ENCODE results near the gene DAGLA.

DAGLA gene

DNA sequence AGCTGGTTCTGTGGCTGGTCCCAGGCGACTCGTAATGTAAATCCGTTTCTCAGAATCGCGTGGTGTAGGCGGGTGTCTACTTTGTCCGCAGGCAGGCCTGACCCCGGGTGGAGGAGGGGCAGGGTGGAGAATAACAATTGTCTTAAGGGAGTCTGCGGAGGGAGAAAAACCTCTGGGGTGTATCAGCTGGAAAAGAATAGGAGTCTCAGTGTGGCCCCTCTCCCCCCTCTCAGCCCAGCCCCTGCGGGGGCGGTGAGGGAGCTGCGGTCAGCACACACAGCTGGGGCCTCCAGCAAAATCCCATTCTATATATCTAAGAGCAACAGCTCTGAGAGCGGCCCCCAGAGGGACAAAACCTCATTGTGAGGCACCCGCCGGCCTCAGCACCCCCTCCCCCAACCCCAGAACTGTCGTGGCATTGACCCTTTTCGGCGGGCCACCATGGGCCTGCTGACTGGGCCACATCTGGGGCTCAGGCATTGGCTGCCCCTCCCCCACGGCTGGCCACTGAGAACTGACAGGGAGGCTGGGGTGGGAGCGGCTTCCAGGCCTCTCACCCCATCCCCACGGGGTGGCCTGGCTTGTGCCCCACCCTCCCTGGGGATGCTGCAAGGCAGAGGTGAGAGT, 69.5 kb downstream of the DAGLA start:
- no peak for DNase-seq

DNA sequence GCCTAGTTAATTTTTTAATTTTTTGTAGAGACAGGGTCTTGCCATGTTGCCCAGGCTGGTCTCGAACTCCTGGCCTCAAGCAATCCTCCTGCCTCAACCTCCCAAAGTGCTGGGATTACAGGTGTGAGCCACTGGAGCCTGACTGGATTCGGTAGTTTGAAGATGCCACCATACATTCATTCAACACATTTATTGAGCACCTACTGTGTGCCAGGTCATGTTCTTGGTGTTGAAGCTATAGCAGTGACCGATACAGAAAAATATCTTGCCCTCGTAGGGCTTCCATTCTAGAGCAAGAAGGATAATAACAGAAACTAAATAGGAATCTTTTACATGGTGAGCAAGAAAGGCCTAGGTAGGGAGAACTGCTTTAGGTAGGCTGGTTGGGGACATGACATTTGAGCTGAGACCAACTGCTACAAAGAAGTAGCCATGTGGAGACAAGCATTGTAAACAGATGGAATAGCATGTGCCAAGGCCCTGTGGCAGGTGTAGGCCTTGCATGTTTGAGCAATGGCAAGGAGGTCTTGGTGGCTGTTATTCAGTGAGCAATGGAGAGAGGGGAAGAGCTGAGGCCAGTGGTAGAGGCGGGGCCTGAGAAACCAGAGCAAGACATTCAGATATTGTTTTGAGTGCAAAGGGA, 70.6 kb downstream of the DAGLA start:
- DNase-seq: no peak

- DNase-seq: no peak
These were observed 71.2 kb downstream of the DAGLA start for GRCh38 chr11:61751384-61751783.

DNA sequence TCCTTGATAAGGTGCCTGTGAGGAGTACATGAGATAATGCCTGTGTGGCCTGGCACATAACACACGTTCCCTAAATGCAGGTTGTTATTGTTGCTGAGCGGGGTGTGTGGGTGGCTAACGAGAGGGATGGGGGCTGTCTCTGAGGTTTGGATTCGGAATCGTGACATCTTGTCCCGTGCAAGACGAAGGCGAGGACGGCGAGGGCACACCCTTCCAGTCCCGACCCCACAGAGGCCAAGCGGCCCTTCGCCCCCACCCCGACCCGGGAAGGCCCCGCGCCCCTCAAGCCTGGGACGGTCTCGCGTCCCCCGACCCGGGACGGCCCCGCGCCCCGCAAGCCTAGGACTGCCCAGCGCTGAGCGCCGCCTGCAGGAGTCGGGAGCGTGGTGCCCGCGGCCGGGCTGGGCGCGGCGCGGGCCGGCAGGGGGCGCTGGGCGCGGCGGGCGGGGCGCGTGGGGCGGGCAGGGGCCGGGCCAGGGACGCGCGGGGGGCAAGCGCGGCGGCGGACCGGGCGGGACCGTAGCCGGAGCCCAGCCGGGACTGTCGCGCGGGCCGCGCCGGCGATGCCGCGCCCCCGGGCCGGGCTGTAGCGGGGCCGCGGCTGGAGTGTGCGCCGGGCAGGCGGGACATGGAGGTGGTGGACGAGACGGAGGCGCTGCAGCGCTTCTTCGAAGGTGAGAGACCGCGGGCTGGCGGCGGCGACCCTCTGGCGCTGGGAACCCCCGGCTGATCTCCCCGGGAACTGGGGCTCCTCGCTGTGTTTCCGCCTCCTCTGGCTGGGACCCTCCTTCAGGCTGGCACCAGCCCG, 72.1 kb downstream of the DAGLA start, which contains the start of gene MYRF:
Gene MYRF, plus strand, starts transcription at position 520 of the 808 bp plus-strand sequence. Its CDS starts 109 bp downstream, at position 629.
- DNase-seq: peak; percentile 64

GRCh38 chr11:61752925-61753521, 72.8 kb downstream of the DAGLA start:
- no peak for DNase-seq

DNA sequence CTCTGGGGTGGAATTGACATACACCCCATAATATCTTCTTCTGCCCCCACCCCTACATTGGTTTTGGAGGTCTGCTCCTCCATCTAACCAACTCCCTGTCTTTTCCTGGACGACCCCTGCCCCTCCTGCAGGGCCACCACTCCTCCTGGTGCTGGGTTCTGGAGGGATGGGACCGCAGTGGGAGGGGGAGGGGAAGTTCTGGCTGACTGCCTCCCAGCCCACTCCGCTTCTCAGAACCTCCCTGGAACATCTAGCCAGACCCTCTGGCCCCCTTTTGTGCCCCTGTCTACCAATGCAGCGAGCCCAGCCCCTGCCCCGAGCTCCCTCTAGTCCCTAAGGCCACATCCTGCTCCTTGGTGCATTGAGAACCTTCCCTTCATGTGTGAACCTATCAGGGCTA, 73.5 kb downstream of the DAGLA start:
- DNase-seq: no peak

GRCh38 chr11:61754534-61755482, 74.6 kb downstream of the DAGLA start:
- DNase-seq: no peak

DNA sequence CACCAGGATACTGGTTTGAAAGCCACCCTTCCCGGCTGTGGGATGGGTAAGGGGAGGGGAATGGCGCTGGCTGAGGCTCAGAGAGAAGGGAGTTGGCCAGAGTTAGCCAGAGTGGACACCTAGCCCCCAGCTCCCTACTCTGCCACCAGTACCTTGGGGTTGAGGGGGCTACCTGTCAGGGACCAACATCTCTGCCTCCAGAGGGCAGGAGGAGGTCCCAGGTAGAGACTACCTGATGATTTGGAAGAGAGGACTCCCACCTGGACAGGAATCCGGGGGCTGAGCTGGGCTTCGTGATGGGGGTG, 75.9 kb downstream of the DAGLA start:
- DNase-seq: no peak

DNA sequence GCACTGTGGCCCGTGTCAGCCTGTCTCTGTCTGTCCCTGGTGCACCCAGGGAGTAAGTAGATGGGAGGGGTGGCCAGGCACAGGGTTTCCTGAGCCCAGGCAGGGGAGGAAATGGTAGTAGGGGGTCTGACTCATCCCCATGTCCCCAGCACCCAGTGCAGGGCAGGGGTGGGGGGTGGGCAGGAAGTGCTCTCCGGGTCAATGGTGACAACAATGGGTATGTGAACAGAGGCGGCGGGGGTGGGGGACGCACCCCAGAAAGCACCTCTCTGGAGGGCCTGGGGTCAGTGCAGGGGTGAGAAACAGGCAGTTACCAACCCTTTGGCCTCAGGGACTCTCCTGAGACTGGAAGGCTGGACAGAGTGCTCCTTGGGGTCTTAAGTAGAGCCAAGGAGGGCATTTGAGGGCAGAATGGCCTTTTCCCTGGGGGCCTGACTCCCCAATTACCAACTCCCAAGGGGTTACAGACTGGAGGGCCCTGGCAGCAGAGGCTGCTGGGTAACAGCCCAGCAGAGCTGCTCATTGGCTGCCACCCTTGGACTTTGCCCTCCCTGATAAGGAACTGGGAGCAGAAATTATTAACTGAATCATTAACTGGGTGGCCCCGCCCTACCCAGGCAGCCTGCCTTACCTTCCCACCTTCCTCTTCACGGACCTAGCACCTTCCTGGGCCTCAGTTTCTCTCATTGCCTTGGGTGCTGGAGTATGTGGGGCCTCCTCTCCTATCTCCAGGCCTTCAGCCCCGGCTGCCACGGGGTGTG, 76.4 kb downstream of the DAGLA start:
- peak; percentile 63 for DNase-seq

- no peak for DNase-seq
These were observed 77.1 kb downstream of the DAGLA start for GRCh38 chr11:61757213-61757862.

DNA sequence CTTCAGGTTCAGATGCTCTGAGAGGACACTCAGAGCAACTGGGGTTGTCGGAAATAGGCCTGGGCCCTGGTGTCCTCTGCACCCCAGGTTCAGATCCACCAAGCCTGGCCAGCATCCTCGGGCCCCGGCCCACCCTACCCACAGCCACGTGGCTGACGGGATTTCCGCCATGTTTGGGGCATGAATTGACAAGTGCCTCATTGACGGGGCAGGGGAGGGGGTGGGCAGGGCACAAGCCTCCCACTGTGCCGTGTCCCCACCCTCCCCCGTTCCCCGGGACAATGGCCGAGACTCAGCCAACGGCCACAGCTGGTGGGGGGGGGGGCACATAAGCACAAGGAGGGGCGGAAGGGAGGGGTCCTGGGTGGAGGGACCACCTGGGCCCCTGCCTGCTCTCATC, 80.8 kb downstream of the DAGLA start:
- no peak for DNase-seq

DNA sequence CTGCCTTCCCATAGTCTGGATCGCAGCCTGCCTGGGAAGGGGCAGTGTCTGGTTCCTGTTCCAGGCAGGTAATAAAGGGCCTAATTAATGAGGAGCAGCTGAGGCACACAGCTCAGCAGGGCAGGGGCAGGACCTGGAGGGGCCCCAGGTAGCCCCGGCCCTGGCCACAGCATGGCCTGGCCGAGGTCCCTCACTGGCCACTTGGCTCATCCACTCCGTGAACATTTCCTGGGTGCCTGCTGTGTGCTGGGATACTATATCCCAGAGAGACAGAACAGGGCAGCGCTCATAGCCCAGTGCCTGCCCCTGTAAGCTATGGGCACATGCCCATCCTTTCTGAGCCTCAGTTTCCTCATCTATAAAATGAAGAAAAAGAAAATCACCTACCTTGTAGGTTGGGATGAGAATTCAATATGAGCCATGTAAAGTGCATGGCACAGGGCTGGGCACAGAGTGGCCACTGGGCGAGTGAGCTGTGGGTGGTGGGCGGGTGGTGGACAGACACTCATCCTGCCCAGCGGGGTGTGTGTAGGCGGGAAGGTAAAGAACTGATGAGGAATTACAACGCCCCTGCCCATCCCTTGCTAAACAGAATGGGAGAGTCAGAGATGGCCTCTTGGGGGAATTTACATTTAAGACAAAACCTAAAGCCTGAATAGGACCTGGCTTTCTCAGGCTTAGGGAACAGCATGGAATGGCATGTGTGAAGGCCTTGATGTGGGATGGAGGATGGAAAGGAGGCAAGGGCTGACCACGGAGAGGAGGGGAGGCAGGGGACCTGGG, 81.4 kb downstream of the DAGLA start:
- no peak for DNase-seq

GRCh38 chr11:61762223-61762615, 82.0 kb downstream of the DAGLA start:
- no peak for DNase-seq

DNA sequence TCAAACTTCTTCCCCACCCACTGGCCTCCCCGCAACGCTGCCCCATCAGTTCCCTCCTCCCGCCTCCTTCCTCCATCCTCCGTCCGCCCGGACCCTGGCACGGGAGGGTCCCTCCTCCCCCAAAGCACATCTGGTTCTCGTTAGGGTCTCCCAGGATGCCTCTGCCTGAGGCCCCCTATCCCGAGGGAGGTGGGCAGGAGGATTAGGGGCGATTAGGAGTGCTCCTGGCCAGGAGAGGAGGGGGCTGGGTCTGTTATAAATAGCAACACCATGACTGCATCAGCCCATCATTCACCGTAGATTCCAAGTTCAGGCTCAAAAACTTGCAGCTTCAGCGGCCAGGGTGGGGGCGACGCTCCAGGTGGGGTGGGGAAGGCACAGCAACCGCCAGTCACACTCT, 82.6 kb downstream of the DAGLA start:
- DNase-seq: no peak

- no peak for DNase-seq
These were observed 83.9 kb downstream of the DAGLA start for GRCh38 chr11:61763930-61764605.

DNA sequence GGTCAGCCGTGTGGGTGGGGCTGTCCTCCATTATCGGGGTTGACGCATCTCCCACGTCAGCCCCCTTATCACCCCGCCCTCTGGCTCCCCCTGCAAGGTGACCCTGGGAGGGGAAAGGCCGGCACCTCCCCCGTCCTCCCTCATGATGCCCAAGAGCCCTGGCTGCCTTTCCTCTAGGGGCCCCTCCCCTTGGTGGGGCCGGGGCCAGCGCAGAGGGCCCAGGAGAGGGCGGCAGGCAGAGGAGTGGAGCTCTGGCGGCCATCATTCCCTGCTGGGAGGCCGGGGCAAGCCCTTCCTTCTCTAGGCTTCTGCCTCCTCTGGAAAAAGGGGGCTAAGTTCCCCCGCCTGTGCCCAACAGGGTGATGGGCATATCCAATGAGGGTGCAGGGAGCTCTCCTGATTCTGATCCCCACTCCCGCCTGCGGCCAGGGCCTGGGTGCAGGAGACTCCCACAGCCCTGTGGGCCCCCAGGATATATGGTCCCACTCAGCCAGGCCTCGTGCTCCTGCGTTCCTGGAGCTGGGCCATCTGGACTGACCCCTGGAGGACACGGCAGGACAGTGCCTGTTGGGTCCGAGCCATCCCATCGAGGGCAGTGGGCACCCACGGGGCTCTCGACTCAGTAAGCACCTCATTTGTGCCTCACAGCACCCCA, 84.5 kb downstream of the DAGLA start:
- no peak for DNase-seq

DNA sequence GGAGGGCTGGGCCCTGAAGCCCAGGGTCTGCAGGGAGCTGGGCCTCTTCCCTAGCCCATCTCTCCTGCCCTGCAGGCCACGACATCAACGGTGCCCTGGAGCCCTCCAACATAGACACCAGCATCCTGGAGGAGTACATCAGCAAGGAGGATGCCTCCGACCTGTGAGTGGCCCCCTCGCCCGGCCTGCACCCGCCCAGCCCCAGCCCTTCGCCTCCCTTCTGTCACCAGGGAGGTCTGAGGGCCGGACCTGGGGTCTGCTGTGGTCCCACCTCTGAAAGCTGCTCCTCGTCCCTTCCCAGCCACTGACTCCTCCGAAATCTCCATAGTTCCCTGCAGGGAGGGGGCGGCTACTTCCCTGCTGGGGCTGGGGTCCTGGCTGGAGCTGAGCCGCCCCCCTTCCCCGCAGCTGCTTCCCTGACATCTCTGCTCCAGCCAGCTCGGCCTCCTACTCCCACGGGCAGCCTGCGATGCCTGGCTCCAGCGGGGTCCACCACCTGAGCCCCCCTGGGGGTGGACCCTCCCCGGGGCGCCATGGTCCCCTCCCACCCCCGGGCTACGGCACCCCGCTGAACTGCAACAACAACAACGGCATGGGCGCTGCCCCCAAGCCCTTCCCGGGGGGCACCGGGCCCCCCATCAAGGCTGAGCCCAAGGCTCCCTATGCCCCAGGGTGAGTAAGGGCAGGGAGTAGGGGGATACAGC, 85.5 kb downstream of the DAGLA start:
- DNase-seq: no peak

- DNase-seq: no peak
These were observed 86.2 kb downstream of the DAGLA start for GRCh38 chr11:61766353-61766841.

Data from activated CD4-positive, alpha-beta T cell treated with anti-CD3 and anti-CD28 coated beads, Interleukin-10, Interleukin-2, amounts not matched to agents 100 ng/mL and 50 ng/mL, durations not matched to agents 16 hours and 8 hours (primary cell).